HG03469 (cell line): ENCODE results near the gene RBPMS2.
A peak's percentile ranks its signal among the peaks of the same experiment; 100 is the strongest.

ENCODE experiments used
- ATAC-seq: cut with Tn5 transposase; IDR thresholded peaks from one replicate; pipeline ENCODE4 v1.9.1; 2021; ENCODE audit warnings: mild to moderate bottlenecking, moderate library complexity, moderate number of reproducible peaks; ENCODE audit not compliant: unreplicated experiment

Gene RBPMS2

DNA sequence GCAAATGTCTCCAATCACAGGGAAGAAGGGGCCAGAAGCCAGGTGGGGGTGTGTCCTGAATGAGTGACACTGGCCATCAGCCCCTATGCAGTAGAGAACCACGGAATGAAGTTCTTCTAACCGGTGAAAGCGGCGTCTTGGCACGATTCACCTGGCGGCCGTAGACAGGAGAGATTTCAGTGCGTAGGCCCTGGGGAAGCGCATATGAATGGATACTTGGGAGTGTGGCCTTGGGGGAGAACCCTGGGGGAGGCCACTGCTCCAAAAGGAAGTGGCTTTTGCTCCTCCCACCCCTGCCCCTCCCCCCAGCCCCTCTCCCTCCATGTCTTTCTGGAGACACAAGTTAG is 43.6 kb downstream of the RBPMS2 start:
- no peak for ATAC-seq

DNA sequence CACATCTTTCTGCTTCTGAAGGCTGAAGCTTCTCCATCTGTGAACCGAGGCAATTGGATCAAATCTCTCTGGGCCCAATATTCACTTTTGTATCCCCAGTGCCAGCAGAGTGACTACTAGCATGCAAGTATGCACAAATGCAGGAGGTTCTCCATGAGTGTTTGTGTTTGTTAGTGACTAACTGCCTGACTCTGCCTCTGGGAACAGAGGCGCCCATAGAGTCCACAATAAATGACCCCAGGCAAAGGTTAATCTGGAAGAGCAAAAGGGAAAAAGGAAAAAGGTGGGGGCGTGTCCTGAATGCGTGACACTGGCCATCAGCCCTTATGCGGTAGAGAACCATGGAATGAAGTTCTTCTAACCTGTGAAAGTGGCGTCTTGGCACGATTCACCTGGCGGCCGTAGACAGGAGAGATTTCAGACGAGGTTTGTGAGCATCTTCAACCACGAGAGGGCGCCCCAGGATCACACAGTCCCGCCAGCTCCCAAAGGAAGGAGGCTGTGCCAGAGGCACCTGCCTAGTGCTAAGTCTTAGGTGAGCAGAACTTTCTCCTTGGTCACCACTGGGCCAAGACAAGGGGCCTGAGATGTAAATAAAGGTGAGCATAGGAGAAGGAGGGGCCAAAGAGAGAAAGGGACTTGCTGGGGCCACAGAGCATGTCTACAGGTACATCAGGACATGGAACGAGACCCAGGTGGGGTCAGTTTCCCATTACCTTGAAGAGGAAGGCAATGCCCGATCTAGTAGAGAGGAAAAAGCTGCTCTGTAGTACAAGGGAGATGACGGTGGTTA is 44.2 kb downstream of the RBPMS2 start:
- no peak for ATAC-seq

- no peak for ATAC-seq
Measured at GRCh38 chr15:64730151-64730550, 45.2 kb downstream of the RBPMS2 start.

- no peak for ATAC-seq
Measured at GRCh38 chr15:64720188-64720587, 55.2 kb downstream of the RBPMS2 start.

DNA sequence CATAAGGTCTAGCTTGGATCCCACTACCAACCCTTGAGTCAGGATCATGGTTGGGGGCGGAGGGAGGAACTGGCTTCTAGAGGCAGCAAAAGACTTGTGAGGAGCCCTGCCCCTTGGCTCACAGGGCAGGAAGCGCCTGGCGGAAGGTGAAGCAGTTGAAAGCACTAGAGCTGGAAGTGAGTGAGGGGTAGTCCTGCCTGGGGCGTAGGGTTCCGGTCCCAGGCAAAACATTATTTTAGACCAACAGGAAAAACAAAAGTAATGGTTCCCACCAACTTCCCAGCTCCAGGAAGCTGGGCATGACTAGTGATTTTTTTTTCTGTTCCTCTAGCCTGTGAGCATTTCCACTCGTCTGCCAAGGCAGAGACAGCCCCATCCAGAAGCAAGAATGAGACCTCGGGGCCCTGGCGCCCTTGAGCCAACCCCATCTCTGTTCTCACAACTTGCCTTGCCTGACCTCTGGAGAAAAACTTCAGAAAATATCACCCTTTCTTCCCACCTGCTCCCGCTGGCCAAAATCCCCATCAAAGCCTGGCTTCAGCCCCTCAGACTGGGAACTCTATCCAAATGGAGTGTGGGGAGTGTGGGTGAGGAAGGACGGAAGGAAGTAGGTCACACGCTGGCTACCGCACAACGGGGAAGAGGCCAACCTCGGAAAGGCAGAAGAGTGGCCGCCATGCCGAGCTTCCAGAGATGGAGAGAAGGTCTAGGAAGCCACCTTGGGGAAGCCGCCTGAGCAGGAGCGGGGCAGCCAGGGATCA is 57.5 kb downstream of the RBPMS2 start:
- ATAC-seq = no peak

GRCh38 chr15:64717130-64717529 is 58.3 kb downstream of the RBPMS2 start:
- ATAC-seq = no peak

DNA sequence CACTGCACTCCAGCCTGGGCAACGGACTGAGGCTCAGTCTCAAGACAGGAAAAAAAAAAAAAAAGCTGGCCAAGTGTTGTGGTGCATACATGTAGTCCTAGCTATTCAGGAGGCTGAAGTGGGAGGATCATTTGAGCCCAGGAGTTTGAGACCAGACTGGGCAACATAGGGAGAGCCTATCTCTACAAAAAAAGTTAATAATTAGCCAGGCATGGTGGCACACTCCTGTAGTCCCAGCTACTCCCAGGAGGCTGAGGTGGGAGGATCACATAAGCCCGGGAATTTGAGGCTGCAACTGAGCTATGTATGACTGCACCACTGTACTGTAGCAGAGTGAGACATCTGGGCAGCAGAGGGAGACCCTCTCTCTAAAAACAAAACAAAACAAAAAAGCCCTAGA is 58.9 kb downstream of the RBPMS2 start:
- ATAC-seq = no peak

DNA sequence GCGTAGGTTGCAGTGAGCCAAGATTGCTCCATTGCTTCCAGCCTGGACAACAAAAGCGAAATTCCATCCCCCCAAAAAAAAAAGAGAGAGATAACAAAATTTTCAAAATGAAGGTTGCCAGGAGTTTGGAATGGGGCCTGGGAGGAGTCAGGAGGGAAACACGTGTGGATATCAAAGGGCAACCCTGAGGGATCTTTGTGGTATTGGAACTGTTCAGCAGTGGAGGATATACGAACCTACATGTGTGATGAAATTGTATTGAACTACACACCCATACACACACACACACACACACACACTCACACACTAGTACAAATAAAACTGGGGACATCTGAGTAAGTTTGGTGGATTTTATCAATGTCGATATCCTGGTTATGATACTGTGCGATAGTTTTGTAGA is 61.8 kb downstream of the RBPMS2 start:
- ATAC-seq = no peak

GRCh38 chr15:64712353-64712752 is 63.0 kb downstream of the RBPMS2 start:
- no peak for ATAC-seq

GRCh38 chr15:64710676-64711428 is 64.5 kb downstream of the RBPMS2 start:
- ATAC-seq = no peak

DNA sequence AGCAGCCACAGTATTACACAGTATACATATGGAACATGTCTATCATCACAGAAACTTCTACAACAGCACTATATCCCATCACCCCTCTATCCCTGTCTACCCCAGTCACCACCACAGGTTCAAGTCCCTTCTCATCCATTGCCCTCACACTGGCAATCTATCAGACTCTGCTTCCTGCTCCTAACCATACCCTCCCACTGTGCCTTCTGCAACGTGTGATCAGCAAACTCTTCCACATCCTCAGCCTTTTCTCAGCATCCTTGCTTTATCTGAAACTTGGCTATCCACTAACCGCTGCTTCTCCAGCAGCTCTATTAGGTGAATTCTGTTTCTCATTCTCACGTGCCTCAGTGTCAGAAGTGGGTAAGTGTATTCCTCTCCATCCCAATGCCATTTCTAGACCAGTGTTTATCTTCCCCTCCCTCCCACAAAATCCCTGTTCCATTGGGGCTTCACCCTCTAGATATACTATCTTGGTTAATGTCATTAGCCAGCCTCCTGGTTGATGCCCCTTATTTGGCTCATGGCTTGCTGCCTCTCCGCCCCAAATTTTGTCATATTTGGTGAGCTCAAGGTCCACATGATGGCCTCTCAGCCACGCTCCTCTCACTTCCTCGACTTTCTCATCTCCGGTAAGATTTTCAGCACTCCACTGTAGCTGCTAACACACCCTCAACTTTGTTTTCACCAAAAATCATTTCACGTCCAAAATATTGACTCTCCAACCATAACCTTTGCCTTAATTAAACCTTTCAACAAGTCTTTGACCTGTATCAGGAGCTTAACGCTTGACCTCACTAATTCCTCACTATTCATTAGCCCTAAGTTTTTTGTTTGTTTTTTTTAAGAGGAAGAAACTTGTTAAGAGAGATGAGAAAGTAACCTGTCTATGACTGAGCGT is 69.1 kb downstream of the RBPMS2 start:
- ATAC-seq = no peak

GRCh38 chr15:64705006-64705405 is 70.4 kb downstream of the RBPMS2 start:
- no peak for ATAC-seq

DNA sequence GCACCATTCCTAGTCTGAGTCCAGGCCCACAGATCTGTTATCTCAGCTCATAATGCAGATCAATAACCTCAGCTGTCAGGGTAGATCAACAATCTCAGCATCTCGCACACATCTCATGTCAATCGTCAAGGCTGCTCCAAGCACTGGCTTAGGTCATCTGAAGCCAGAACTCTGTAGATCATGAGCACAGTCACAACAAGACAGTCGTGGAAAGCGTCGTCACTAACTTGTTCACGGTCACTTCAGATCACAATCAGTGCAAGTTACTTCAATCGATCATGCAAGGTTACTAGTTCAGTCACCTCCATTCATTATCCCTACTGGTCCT is 71.8 kb downstream of the RBPMS2 start:
- ATAC-seq = no peak

DNA sequence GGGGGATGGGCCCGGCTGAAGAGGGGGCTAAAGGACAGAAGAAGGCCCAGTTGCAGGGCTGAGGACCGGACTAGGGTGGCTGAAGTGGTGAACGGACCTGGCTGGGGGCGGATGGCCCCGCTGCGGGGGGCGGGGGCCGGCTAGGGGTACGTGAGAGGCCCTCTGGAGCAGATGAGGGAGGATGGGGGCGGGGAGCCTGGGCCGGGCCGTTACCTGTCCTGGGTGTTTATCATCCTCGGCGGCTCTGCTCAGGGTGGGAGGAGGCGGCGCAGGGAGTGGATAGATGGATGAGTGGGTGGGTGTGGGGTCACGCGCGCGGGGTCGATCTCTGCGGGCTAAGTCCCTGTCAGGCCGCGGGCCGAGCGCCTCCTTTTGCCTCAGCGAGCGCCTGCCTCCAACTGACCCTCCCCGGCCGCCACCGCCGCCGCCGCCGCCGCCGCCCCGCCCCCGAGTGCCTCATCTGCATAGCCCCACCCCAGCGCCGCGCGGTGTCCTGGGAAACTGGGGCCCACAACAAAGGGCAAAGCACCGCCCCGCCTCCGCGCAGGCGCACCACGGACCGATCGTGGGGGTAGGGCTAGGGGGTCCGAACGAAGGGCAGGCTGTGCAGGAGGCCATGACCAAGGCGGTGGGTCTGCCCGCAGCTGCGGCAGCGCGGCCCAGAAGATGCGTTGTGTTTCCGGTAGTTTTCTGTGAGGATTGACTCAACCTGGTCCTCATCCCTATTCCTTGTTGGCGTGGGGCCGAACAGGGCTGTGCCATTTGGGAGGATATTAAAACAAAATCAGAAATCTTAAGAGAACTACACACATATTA is 72.4 kb downstream of the RBPMS2 start:
- peak; percentile 63 for ATAC-seq

DNA sequence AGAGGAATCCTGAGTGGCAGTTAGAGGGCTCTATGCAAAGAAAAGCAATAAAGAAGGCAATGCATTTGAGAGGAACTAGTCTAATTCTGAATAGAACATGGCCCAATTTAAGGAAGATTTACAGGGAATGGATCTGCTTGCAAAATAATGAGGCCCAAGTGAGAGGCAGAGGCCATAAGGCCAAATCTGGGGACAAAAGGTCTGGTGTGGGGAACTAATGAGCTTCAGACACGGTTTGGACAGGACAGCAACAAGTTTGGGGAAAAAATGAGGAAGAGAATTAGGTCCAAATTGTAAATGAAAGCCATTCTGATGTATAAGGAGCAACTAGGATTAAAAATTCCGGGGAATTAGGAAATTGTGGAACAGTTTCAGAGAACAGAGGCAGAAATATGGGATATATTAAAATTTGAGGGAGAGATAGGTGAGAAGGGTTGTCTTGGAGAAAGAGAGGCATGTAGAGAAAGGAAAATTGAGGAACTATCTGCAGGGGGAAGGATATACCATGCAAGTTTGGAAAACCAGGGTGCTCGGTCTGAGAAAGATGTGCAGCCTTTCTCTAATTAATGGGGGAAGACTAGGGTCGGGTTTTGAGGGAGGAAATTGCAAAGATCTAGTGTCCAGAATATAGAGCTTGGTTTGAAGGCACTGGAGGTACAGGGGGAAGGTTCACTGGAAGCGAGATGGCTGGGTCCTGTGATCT is 73.8 kb downstream of the RBPMS2 start:
- no peak for ATAC-seq

GRCh38 chr15:64701051-64701450 is 74.3 kb downstream of the RBPMS2 start:
- no peak for ATAC-seq

GRCh38 chr15:64699751-64700388 is 75.5 kb downstream of the RBPMS2 start:
- ATAC-seq = no peak

DNA sequence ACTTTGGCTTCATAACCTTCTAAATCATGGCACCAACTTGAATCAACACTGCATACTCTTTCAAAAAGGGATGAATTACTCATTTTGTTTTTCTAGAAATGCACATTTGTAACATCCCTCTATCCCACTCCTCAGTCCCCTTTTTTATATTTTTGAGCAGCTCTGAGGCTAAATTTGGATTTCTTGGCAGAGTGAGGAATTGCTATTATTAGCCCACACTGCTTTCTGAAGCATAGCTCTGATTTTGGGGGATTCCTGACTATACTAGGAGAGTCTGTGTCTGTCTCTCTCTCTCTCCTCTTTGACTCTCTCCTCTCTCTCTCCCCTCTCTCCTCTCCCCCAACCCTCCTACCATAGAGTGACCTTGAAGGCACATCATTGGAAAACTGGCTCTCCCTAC is 76.6 kb downstream of the RBPMS2 start:
- ATAC-seq = no peak

GRCh38 chr15:64697911-64698369 is 77.4 kb downstream of the RBPMS2 start:
- ATAC-seq = no peak
